Left ventricle myocardium inferior (tissue), 1 donor: ENCODE data around the gene KIAA1328. TPM values are rescaled to one million over a fixed set of nuclear protein-coding genes. Genes with fewer than 3 reads are reported as not detected.

Experiments used
- DNase-seq: peaks from one replicate; pipeline ENCODE4 v3.0.0-alpha.2; 2020
- H3K27ac ChIP-seq: fragments of 200-600 bp; replicated peaks from 2 replicates; pipeline ENCODE4 v1.8.0; 2021
- H3K27me3 ChIP-seq: fragments of 200-600 bp; 2 replicates; pipeline ENCODE4 v1.8.0; 2021; ENCODE audit warnings: low read depth
- H3K36me3 ChIP-seq: fragments of 200-600 bp; 2 replicates; pipeline ENCODE4 v1.8.0; 2021
- H3K4me1 ChIP-seq: fragments of 200-600 bp; 2 replicates; pipeline ENCODE4 v1.8.0; 2021
- H3K4me3 ChIP-seq: fragments of 200-600 bp; 2 replicates; pipeline ENCODE4 v1.8.0; 2021; ENCODE audit warnings: mild to moderate bottlenecking, moderate library complexity
- H3K9me3 ChIP-seq: fragments of 200-600 bp; replicated peaks from 2 replicates; pipeline ENCODE4 v1.8.0; 2021
- CTCF ChIP-seq: fragments of 200-600 bp; IDR thresholded peaks from 2 replicates; pipeline ENCODE4 v1.8.0; 2021; ENCODE audit warnings: antibody characterized with exemption, mild to moderate bottlenecking, borderline replicate concordance
- intact Hi-C: fragments of 100-400 bp; cut with micrococcal nuclease; formaldehyde crosslinking; loops from one replicate; pipeline ENCODE4 v1.11.0; 2022
- total RNA-seq: library from RNA; stranded (reverse); fragmentation: NEBNext Ultra II Directional; extraction: Animal tissue kit (Norgen Biotek cat#: 25700); gene quantifications from one replicate; pipeline ENCODE4 v1.2.1, GENCODE V29; 2021
- donor health status: DM: no; HTN: yes; CAD: no; lungs with severe emphysema.

KIAA1328 gene
- total RNA-seq, 1 donor from 2014 or later, result 4.0 TPM

GRCh38 chr18:36843784-36844183 lies 14.9 kb downstream of the KIAA1328 start:
- Histone ChIP-seq H3K27ac (no peak overlapping the region), H3K9me3 (no peaks in the 10 kb centered on the region), H3K27me3 (no peaks in the 10 kb centered on the region), H3K36me3 (peaks cover 11% of the 10 kb centered on the region), H3K4me3 (no peak overlapping the region), H3K4me1 (no peaks in the 10 kb centered on the region)
- no peak for TF ChIP-seq CTCF
- no peak for DNase-seq
- intact Hi-C loops, result no loop called here

- H3K36me3 ChIP-seq, result peaks cover 20% of the 10 kb centered on the region
- H3K27ac ChIP-seq, result no peak overlapping the region
- no peak for DNase-seq
- TF ChIP-seq CTCF, result no peak
- H3K9me3 ChIP-seq, result peaks cover 16% of the 10 kb centered on the region
- no peak overlapping the region for H3K4me3 ChIP-seq
- H3K4me1 ChIP-seq, result no peaks in the 10 kb centered on the region
- H3K27me3 ChIP-seq, result no peaks in the 10 kb centered on the region
- intact Hi-C loops, result no loop called here
Measured at GRCh38 chr18:36848609-36849008, 19.7 kb downstream of the KIAA1328 start.

GRCh38 chr18:36849288-36850006 lies 20.5 kb downstream of the KIAA1328 start:
- DNase-seq, result no peak
- H3K4me1 ChIP-seq, result no peaks in the 10 kb centered on the region
- H3K27me3 ChIP-seq, result no peaks in the 10 kb centered on the region
- H3K9me3 ChIP-seq, result peaks cover 16% of the 10 kb centered on the region
- intact Hi-C loops, result no loop called here
- peaks cover 24% of the 10 kb centered on the region for H3K36me3 ChIP-seq
- H3K4me3 ChIP-seq, result no peak overlapping the region
- no peak for TF ChIP-seq CTCF
- H3K27ac ChIP-seq, result no peak overlapping the region

- Histone ChIP-seq H3K9me3 (peaks cover 16% of the 10 kb centered on the region), H3K4me3 (no peak overlapping the region), H3K4me1 (no peaks in the 10 kb centered on the region), H3K27me3 (no peaks in the 10 kb centered on the region), H3K36me3 (peaks cover 24% of the 10 kb centered on the region), H3K27ac (no peak overlapping the region)
- intact Hi-C loops, result no loop called here
- TF ChIP-seq CTCF, result no peak
- no peak for DNase-seq
Measured at GRCh38 chr18:36850527-36851201, 21.7 kb downstream of the KIAA1328 start.

GRCh38 chr18:36851202-36851590 lies 22.3 kb downstream of the KIAA1328 start:
- intact Hi-C loops, result no loop called here
- Histone ChIP-seq H3K9me3 (peaks cover 16% of the 10 kb centered on the region), H3K27ac (no peak overlapping the region), H3K4me3 (no peak overlapping the region), H3K36me3 (peaks cover 24% of the 10 kb centered on the region), H3K27me3 (no peaks in the 10 kb centered on the region), H3K4me1 (peaks cover 2% of the 10 kb centered on the region)
- no peak for DNase-seq
- no peak for TF ChIP-seq CTCF
